ENCODE measurements around the gene SPG21.

SPG21 gene

DNA sequence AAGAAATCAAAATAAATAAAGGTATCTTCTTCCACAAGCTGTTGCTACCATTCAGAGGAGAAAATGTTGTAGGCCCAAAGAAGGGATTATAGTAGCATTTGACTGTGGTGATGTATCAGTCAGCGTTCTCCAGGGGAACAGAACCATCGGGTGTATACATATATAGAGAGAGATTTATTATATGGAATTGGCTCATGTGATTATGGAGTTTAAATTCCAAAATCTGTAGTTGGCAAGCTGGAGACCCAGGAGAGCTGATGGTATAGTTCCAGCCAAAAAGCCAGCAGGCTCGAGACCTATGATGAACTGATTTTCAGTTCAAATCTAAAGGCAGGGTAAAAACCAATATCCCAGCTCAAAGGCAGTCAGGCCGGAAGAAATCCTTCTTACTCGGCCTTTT, 7.4 kb upstream of the SPG21 start:
- no peak overlapping the region for H3K4me3 ChIP-seq (ENCODE audit: control insufficient read depth, low read depth, low read length)
- TF ChIP-seq, protein P1, sequence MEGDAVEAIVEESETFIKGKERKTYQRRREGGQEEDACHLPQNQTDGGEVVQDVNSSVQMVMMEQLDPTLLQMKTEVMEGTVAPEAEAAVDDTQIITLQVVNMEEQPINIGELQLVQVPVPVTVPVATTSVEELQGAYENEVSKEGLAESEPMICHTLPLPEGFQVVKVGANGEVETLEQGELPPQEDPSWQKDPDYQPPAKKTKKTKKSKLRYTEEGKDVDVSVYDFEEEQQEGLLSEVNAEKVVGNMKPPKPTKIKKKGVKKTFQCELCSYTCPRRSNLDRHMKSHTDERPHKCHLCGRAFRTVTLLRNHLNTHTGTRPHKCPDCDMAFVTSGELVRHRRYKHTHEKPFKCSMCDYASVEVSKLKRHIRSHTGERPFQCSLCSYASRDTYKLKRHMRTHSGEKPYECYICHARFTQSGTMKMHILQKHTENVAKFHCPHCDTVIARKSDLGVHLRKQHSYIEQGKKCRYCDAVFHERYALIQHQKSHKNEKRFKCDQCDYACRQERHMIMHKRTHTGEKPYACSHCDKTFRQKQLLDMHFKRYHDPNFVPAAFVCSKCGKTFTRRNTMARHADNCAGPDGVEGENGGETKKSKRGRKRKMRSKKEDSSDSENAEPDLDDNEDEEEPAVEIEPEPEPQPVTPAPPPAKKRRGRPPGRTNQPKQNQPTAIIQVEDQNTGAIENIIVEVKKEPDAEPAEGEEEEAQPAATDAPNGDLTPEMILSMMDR (IDR thresholded peaks at IDR 0.05; ENCODE audit: control insufficient read depth, insufficient read depth, low read depth, low read length, missing control alignments): no peak
- no peak for DNase-seq (ENCODE audit: low read depth)

DNA sequence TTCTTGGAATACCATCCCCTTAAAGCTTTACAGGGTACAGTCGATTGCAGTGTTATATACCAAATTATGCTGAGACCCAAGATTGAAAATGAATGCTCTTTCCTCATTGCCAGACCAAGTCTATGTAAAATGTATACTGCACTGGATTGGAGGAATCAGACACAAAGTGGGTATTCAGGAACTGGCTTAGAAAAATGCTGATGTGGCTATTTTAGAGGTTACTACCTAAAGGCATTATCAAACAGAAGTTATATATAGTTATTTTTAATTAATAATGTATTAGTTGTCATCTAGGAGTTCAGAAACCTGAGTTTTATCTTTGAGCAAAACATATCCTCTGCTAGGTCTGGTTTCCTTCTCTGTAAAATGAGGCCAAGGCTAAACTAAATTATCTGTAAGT, 3.6 kb upstream of the SPG21 start:
- DNase-seq (ENCODE audit: low read depth): no peak
- H3K4me3 ChIP-seq (ENCODE audit: control insufficient read depth, low read depth, low read length): no peak overlapping the region
- TF ChIP-seq, protein P1 (IDR thresholded peaks at IDR 0.05; ENCODE audit: control insufficient read depth, insufficient read depth, low read depth, low read length, missing control alignments): no peak

DNA sequence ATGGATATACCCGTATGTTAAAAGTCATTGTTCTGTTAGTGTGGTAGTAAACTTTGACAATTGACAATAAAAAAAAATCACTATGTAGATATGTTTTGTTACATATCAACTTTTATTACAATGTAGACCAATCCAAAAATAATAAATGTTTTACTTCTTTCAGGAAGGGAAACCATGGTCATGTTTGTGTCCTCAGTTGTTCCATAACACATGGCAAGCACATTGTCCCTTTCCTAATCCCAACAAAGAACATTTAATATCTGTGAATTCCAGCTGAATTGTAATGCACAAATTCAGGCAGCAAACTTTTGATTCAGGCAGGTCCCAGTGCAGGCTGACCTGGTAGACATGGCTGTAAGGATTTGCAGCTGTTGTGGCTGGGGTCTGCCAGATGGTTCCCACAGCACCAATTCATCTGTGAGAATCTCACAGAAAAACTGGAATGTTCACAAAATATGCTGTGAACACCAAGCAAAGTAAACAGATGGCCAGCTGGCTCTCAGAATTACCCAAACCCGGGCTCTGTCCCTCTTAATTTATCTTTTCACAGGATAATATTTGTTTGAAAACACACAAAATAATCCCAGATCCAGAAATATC, 1.9 kb upstream of the SPG21 start:
- TF ChIP-seq, protein P1 (IDR thresholded peaks at IDR 0.05; ENCODE audit: control insufficient read depth, insufficient read depth, low read depth, low read length, missing control alignments): no peak

DNA sequence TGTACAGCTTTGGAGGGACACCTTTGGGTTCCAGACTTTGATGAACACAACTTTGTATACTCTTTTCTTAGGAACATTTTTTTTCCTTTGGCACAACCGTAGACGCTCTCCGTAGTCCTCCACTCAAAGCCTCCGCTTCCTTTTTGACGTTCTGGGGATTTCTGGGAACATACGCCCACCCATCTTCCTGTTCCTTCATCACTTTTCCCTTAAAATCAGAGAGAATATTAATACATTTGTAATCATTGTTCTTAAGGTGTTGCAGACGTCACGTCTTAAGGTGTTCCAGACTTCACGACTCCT, 405 bp upstream of the SPG21 start:
- TF ChIP-seq, protein P1 (IDR thresholded peaks at IDR 0.05; ENCODE audit: control insufficient read depth, insufficient read depth, low read depth, low read length, missing control alignments): no peak
- peak overlapping the region; percentile 97 for H3K4me3 ChIP-seq (ENCODE audit: control insufficient read depth, low read depth, low read length)
- DNase-seq (ENCODE audit: low read depth): no peak

More for the DNA sequence above, 1.9 kb upstream of the SPG21 start:
- no peak for DNase-seq (ENCODE audit: low read depth)
- H3K4me3 ChIP-seq (ENCODE audit: control insufficient read depth, low read depth, low read length): no peak overlapping the region

DNA sequence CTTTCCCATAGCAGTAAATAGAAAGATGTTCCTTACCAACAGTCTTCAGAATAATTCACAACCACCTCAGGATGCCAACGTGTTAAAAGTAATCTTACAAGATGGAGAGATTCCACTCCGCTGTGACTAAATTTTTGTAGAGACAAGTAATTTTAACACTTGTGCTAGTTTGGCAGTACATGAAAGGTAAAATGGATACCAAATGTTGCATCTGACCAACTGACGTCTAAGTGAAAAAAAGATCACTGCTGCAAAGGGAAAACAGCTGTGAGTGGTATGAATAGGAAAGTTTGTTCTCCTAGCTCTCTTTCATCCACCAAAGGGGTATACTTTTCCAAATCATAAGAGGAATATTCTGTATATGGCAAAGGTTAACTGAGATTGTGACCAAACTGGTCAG, 2.6 kb downstream of the SPG21 start:
- H3K4me3 ChIP-seq (ENCODE audit: control insufficient read depth, low read depth, low read length): no peak overlapping the region
- no peak for DNase-seq (ENCODE audit: low read depth)
- TF ChIP-seq, protein P1 (IDR thresholded peaks at IDR 0.05; ENCODE audit: control insufficient read depth, insufficient read depth, low read depth, low read length, missing control alignments): no peak

DNA sequence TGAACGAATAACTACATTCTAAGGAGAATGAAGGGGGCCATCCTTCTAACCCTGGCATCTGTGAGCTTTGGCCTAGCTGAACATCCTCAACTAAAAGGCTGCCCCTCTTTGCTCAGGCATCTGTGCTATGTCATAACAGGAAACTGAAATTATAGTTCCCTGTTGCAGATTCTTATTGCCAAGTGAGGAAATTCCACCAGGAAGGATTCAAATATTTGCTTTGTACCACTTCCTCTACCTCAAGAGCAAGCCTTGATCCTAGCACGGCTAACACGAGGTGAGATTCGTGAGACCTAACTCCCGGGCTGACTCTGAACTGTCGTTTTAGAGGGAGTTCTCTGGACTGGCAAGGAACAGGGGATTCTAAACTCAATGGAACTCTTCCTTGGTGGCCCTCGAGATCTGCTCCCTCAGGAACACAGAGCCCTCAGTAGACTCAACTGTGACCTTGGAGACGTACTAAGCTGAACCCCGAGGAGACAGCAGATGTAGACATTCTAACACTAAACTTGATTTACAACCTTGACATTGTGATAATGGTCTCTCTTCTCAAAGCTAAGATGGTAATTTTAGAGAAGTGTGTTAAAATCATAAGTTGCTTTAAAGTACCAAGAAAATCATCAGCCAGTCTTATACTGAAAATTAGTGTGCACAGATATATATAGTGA, 4.2 kb downstream of the SPG21 start:
- TF ChIP-seq, protein P1 (IDR thresholded peaks at IDR 0.05; ENCODE audit: control insufficient read depth, insufficient read depth, low read depth, low read length, missing control alignments): no peak
- no peak overlapping the region for H3K4me3 ChIP-seq (ENCODE audit: control insufficient read depth, low read depth, low read length)
- no peak for DNase-seq (ENCODE audit: low read depth)

All from AG09309 (cell line).